Body of pancreas (tissue), 4 donors: Measurements from ENCODE around the gene MANBA. TPM values are rescaled to one million over a fixed set of nuclear protein-coding genes. Genes with fewer than 3 reads are reported as not detected.
A peak's percentile ranks its signal among the peaks of the same experiment; 100 is the strongest.

Experiments
- ATAC-seq: fragments of 150-250 bp; one replicate; pipeline ENCODE4 v1.9.1; 2016
- DNase-seq, 4 donors: peaks; one replicate each; pipeline ENCODE4 v3.0.0-alpha.2; 2019
- H3K27ac ChIP-seq, 4 donors: fragments of 200-600 bp; sonication (generic); 1 replicate in 3 of 4; 2 replicates in 1 of 4; pipeline versions ENCODE4 v1.5.1 to v1.6.1; 2016 to 2019; ENCODE audit warnings: mild to moderate bottlenecking in 1 of 4, mixed read lengths in 1 of 4, moderate library complexity in 1 of 4
- H3K27me3 ChIP-seq, 2 donors: fragments of 200-600 bp; sonication (generic); one replicate each; pipeline ENCODE4 v1.6.0; 2016; ENCODE audit warnings: mild to moderate bottlenecking in 1 of 2
- H3K36me3 ChIP-seq, 2 donors: fragments of 200-600 bp; sonication (generic); replicated peaks in 1 of 2; 2 replicates each; pipeline ENCODE4 v1.5.1; 2016; ENCODE audit warnings: low read depth in 2 of 2; ENCODE audit not compliant: insufficient read depth in 1 of 2
- H3K4me1 ChIP-seq: fragments of 200-600 bp; sonication (generic); one replicate; pipeline ENCODE4 v1.6.0; 2016
- H3K4me3 ChIP-seq, 2 donors: fragments of 200-600 bp; sonication (generic); 1 replicate in 1 of 2; 2 replicates in 1 of 2; pipeline ENCODE4 v1.5.1; 2016 to 2019
- H3K9me3 ChIP-seq, 3 donors: fragments of 200-600 bp; sonication (generic); 1 replicate in 2 of 3; 2 replicates in 1 of 3; pipeline ENCODE4 v1.5.1; 2016
- POLR2A ChIP-seq, 3 donors: fragments of 450-650 bp; IDR thresholded peaks; one replicate each; pipeline ENCODE4 v1.6.1; 2016; ENCODE audit warnings: antibody characterized with exemption in 3 of 3, mild to moderate bottlenecking in 2 of 3
- WGBS, 2 donors: methylation state at CpG; one replicate each; pipeline ENCODE4 v1.1.5; 2017; 5-methylcytosine and 5-hydroxymethylcytosine counted together
- intact Hi-C: fragments of 100-400 bp; cut with DNase I; formaldehyde crosslinking; loops from one replicate; pipeline ENCODE4 v1.15.1; 2023
- total RNA-seq, 2 donors: library from RNA; depleted of rRNA; stranded (reverse); fragments of >200 nt; gene quantifications; one replicate each; pipeline ENCODE4 v1.1.0, GENCODE V29; 2016
- TF ChIP-seq, protein P1 (sequence below), 7 experiments: fragments of 450-650 bp in 4 of 7; fragments of 200-600 bp in 3 of 7; sonication (generic) in 3 of 7; IDR thresholded peaks; one replicate each; pipeline ENCODE4 v1.5.1; 2016 to 2019; ENCODE audit warnings: antibody characterized with exemption in 7 of 7

The MANBA gene
- total RNA-seq, 2 donors from 2014 or later, result 26.5 to 57.0 TPM

DNA sequence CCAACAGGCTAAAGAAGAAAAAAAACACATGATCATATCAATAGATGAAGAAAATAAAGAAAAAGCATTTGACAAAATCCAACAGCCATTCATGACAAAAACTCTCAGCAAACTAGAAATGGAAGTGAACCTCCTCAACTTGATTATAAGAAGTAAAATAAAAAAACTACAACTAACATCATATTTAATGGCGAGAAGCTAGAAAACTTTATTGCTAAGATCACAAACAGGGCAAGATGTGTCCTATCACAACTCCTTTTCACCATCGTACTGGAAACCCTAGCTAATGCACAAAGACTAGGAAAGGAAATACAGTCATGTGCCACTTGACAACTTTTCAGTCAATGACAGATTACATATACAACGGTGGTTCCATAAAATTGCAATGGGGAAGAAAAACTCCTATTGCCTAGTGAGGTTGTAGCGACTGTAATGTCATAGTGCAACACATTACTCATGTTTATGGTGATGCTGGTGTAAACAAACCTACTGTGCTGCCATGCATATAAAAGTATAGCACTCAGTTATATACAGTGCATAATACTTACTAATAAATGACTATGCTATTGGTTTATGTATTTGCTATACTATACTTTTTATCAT, 12.1 kb upstream of the MANBA start:
- H3K4me3 ChIP-seq, result no peak overlapping the region
- H3K9me3 ChIP-seq, result no peaks in the 10 kb centered on the region
- H3K27me3 ChIP-seq, result no peaks in the 10 kb centered on the region
- no peaks in the 10 kb centered on the region for H3K4me1 ChIP-seq
- H3K27ac ChIP-seq, result no peak overlapping the region
- ATAC-seq (no peak), DNase-seq (no peak)
- TF ChIP-seq, protein P1, sequence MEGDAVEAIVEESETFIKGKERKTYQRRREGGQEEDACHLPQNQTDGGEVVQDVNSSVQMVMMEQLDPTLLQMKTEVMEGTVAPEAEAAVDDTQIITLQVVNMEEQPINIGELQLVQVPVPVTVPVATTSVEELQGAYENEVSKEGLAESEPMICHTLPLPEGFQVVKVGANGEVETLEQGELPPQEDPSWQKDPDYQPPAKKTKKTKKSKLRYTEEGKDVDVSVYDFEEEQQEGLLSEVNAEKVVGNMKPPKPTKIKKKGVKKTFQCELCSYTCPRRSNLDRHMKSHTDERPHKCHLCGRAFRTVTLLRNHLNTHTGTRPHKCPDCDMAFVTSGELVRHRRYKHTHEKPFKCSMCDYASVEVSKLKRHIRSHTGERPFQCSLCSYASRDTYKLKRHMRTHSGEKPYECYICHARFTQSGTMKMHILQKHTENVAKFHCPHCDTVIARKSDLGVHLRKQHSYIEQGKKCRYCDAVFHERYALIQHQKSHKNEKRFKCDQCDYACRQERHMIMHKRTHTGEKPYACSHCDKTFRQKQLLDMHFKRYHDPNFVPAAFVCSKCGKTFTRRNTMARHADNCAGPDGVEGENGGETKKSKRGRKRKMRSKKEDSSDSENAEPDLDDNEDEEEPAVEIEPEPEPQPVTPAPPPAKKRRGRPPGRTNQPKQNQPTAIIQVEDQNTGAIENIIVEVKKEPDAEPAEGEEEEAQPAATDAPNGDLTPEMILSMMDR (IDR thresholded peaks at IDR 0.05), result no peak
- TF ChIP-seq POLR2A (IDR thresholded peaks at IDR 0.05), result no peak
- 71 to 81% methylated on average over 4 of the region's 4 CpGs for WGBS, 2 donors
- no peaks in the 10 kb centered on the region for H3K36me3 ChIP-seq
- intact Hi-C loops, result no loop called here

DNA sequence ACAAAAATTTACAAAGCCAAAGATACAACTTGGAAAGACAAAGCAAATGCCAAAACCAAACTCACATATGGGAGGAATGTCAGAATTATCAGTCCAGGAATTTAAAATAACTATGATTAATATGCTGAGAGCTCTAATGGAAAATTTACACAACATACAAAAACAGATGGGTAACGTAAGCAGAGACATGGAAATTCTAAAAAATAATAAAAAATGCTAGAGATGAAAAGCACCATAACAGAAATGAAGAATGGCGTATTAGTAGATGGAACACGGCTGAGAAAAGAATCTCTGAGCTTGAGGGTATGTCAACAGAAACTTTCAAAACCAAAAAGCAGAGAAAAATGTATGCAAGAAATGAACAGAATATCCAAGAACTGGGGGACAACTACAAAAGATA, 4.1 kb upstream of the MANBA start:
- no peak overlapping the region for H3K4me3 ChIP-seq
- no peaks in the 10 kb centered on the region for H3K27me3 ChIP-seq
- H3K4me1 ChIP-seq, result peaks cover 9% of the 10 kb centered on the region
- no peaks in the 10 kb centered on the region for H3K9me3 ChIP-seq
- no peak overlapping the region for H3K27ac ChIP-seq
- WGBS, 2 donors, result 90 to 97% methylated on average over 3 of the region's 3 CpGs
- no peak for TF ChIP-seq POLR2A (IDR thresholded peaks at IDR 0.05)
- TF ChIP-seq, protein P1 (IDR thresholded peaks at IDR 0.05), result no peak
- ATAC-seq (no peak), DNase-seq (no peak)
- intact Hi-C loops, result no loop called here
- H3K36me3 ChIP-seq, result no peaks in the 10 kb centered on the region

DNA sequence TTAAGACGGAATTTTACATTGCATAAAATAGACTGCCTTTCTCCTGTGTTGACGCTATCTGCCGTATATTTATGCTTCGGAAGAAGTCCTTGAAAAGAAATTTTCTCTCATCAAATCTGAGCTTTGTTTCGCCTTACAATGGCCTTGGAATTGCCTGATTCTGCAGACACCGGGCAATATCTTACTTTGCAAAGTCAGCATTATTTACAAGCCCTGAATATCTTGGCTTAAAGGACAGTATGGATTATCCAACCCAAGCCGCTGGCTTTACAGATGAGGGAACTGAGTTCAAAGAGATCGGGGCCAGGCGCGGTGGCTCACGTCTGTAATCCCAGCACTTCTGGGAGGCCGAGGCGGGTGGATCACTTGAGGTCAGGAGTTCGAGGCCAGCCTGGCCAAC, 1.1 kb upstream of the MANBA start:
- Histone ChIP-seq H3K9me3 (no peaks in the 10 kb centered on the region), H3K36me3 (no peaks in the 10 kb centered on the region), H3K4me1 (peaks cover 31% of the 10 kb centered on the region), H3K27me3 (no peaks in the 10 kb centered on the region), H3K4me3 (peak overlapping the region in 1 of 2 donors; percentile 73), H3K27ac (no peak overlapping the region)
- TF ChIP-seq, protein P1 (IDR thresholded peaks at IDR 0.05), result no peak
- ATAC-seq, result no peak
- intact Hi-C loops, result no loop called here
- WGBS, 2 donors, result 49 to 54% methylated on average over 14 of the region's 14 CpGs
- DNase-seq, result no peak

DNA sequence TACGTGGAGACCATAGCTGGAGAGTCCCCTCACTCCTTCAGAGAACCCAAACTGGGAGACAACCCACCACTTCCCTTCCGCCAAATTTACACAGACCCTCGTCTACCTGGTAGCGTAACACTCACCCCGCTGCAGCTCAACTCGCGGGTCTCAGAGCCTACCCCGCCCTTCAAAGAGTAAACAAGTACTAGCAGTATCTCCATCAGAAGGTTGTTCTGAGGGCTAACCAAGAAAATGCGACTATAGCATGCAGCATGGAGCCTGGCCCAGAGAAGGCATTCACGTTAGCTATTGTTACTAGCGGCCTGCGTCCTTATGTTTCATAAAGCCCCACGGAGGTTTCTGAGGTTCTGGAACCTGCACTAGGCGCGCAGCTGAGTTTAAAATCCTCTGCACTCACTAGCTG, 531 bp upstream of the MANBA start:
- intact Hi-C loops, result no loop called here
- no peaks in the 10 kb centered on the region for H3K27me3 ChIP-seq
- 1 to 3% methylated on average over 14 to 15 of the region's 15 CpGs for WGBS, 2 donors
- H3K27ac ChIP-seq, result peak overlapping the region in 3 of 4 donors; percentile 74 to 91 (median 81)
- H3K36me3 ChIP-seq, result no peaks in the 10 kb centered on the region
- DNase-seq, result peak in 1 of 4 donors; percentile 10
- no peaks in the 10 kb centered on the region for H3K9me3 ChIP-seq
- ATAC-seq, result peak; percentile 28
- TF ChIP-seq POLR2A (IDR thresholded peaks at IDR 0.05), result no peak
- TF ChIP-seq, protein P1 (IDR thresholded peaks at IDR 0.05), result no peak
- H3K4me3 ChIP-seq, result peak overlapping the region; percentile 73 to 82
- peaks cover 31% of the 10 kb centered on the region for H3K4me1 ChIP-seq
